Suprapubic skin (tissue), 4 donors: ENCODE results near the gene FOS. TPM values are rescaled to one million over a fixed set of nuclear protein-coding genes. Genes with fewer than 3 reads are reported as not detected.
"Not testable (repeated sequence)": the region's sequence is repeated elsewhere in the genome, so short reads cannot be mapped to it uniquely, and the experiment has no call there.

Experiments
- DNase-seq, 2 donors: peaks; one replicate each; pipeline ENCODE4 v3.0.0-alpha.2; 2019; ENCODE audit warnings: low spot score in 2 of 2
- H3K27ac ChIP-seq: fragments of 200-600 bp; sonication (generic); one replicate; pipeline ENCODE4 v1.5.1; 2019
- H3K27me3 ChIP-seq: fragments of 200-600 bp; sonication (generic); one replicate; pipeline ENCODE4 v1.5.1; 2019
- H3K36me3 ChIP-seq: fragments of 200-600 bp; sonication (generic); one replicate; pipeline ENCODE4 v1.5.1; 2019
- H3K4me1 ChIP-seq: fragments of 200-600 bp; sonication (generic); one replicate; pipeline ENCODE4 v1.5.1; 2019
- H3K4me3 ChIP-seq: fragments of 200-600 bp; sonication (generic); one replicate; pipeline ENCODE4 v1.5.1; 2019; ENCODE audit warnings: mild to moderate bottlenecking
- H3K9me3 ChIP-seq: fragments of 200-600 bp; sonication (generic); one replicate; pipeline ENCODE4 v1.5.1; 2019
- EP300 ChIP-seq: sonication (generic); formaldehyde crosslinking; IDR thresholded peaks from one replicate; pipeline ENCODE4 v1.6.1; 2017; ENCODE audit warnings: antibody characterized with exemption
- POLR2A ChIP-seq, 2 donors: fragments of 450-650 bp; IDR thresholded peaks; one replicate each; pipeline ENCODE4 v1.6.1; 2017; ENCODE audit warnings: antibody characterized with exemption in 2 of 2, mild to moderate bottlenecking in 2 of 2, moderate library complexity in 2 of 2
- POLR2AphosphoS5 ChIP-seq, 3 donors: sonication (generic); formaldehyde crosslinking; IDR thresholded peaks; one replicate each; pipeline ENCODE4 v1.6.1; 2017; ENCODE audit warnings: antibody characterized with exemption in 3 of 3
- WGBS: methylation state at CpG from one replicate; pipeline ENCODE4 v1.1.5; 2018; 5-methylcytosine and 5-hydroxymethylcytosine counted together
- total RNA-seq, 4 donors: library from RNA; depleted of rRNA; stranded (reverse); fragments of >200 nt; gene quantifications; one replicate each; pipeline ENCODE4 v1.1.0, GENCODE V29; 2016
- TF ChIP-seq, protein P1 (sequence below), 2 donors: fragments of 200-600 bp in 1 of 2; fragments of 450-650 bp in 1 of 2; sonication (generic) in 1 of 2; IDR thresholded peaks; one replicate each; pipeline ENCODE4 v1.5.1; 2016 to 2019; ENCODE audit warnings: antibody characterized with exemption in 2 of 2, mild to moderate bottlenecking in 1 of 2, moderate library complexity in 1 of 2

FOS gene
- total RNA-seq, 4 donors from 2014 or later, result 2,120 to 3,987 (median 3,212) TPM

DNA sequence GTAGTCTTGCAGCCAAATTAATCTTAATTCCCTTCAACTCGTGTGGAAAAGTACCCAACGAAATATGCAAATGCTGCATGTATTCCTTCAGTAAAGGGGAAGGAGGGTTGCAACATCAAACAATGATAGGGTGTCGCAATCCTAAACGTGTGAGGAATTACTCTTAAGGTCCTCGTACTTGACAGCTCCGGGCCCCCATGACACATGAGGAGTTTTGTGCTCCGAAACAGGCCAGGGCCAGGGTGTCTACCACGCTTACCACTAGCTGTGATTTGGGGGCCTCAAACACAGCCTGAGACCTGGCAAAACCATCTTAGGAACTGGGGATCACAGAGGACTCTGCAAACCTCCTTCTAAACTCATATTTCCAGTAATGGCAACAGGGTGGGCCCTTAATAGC is 20.4 kb downstream of the FOS start:
- no peak overlapping the region for H3K4me3 ChIP-seq
- peak in 2 of 3 donors; percentile 85 to 94 for TF ChIP-seq POLR2AphosphoS5 (IDR thresholded peaks at IDR 0.05)
- TF ChIP-seq, protein P1, sequence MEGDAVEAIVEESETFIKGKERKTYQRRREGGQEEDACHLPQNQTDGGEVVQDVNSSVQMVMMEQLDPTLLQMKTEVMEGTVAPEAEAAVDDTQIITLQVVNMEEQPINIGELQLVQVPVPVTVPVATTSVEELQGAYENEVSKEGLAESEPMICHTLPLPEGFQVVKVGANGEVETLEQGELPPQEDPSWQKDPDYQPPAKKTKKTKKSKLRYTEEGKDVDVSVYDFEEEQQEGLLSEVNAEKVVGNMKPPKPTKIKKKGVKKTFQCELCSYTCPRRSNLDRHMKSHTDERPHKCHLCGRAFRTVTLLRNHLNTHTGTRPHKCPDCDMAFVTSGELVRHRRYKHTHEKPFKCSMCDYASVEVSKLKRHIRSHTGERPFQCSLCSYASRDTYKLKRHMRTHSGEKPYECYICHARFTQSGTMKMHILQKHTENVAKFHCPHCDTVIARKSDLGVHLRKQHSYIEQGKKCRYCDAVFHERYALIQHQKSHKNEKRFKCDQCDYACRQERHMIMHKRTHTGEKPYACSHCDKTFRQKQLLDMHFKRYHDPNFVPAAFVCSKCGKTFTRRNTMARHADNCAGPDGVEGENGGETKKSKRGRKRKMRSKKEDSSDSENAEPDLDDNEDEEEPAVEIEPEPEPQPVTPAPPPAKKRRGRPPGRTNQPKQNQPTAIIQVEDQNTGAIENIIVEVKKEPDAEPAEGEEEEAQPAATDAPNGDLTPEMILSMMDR (IDR thresholded peaks at IDR 0.05), result no peak
- no peak for TF ChIP-seq POLR2A (IDR thresholded peaks at IDR 0.05)

DNA sequence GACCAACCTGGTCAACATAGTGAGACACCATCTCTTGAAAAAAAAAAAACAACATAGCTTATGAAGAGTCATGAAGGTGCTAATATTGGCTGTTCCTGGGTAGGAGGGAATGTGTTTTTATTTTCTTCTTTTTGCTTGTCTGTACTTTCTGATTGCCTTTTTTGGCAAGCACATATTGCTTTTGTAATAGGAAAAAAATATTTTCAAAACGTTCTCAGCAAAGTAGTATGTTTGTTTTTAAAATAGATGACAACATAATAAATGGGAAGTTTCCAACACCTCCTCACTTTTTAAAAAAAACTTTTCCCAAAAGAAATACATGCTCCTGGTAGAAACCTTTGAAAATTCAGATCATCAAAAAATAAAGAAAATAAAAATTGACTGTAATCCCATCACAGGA is 20.9 kb downstream of the FOS start:
- no peak overlapping the region for H3K4me3 ChIP-seq
- H3K27ac ChIP-seq, result peak overlapping the region; percentile 97
- H3K9me3 ChIP-seq, result no peaks in the 10 kb centered on the region
- peaks cover 68% of the 10 kb centered on the region for H3K4me1 ChIP-seq
- WGBS, result 8% methylated on average over 1 of the region's 1 CpG
- TF ChIP-seq, protein P1 (IDR thresholded peaks at IDR 0.05), result no peak
- TF ChIP-seq POLR2A (IDR thresholded peaks at IDR 0.05), result no peak
- TF ChIP-seq EP300, result no peak
- TF ChIP-seq POLR2AphosphoS5 (IDR thresholded peaks at IDR 0.05), result no peak
- H3K36me3 ChIP-seq, result no peaks in the 10 kb centered on the region
- DNase-seq, result no peak
- H3K27me3 ChIP-seq, result no peaks in the 10 kb centered on the region

More for the DNA sequence above, 20.4 kb downstream of the FOS start:
- no peaks in the 10 kb centered on the region for H3K27me3 ChIP-seq
- no peaks in the 10 kb centered on the region for H3K36me3 ChIP-seq
- no peaks in the 10 kb centered on the region for H3K9me3 ChIP-seq
- H3K4me1 ChIP-seq, result peaks cover 71% of the 10 kb centered on the region
- peak overlapping the region; percentile 97 for H3K27ac ChIP-seq
- 36% methylated on average over 8 of the region's 8 CpGs for WGBS
- DNase-seq, result peak; percentile 88 to 90

DNA sequence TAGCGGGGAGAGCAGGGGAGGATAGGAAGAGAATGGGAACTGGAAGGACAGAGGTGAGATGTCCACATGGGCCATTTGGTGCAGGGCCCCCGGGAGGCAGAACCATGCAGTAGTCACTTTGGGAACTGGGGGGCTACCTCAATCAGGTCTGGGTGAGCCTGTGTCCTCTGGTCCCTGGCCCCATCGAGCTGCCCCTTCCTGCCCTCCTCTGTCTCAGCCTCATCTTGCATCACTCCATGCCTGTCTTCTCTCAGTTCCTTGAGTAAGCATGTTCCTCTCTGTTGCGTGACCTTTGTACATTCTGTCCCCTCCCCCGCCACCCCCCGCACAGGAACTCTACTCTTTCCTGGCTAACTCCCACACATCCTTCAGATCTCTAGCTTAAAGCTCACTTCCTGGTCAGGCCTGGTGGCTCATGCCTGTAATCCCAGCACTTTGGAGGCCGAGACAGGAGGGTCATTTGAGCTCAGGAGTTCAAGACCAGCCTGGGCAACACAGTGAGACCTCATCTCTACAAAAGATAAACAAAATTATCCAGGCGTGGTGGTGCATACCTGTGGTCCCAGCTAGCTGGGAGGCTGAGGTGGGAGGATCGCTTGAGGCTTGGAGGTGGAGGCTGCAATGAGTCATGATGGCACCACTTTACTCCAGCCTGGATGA is 23.2 kb downstream of the FOS start:
- 72% methylated on average over 9 of the region's 9 CpGs for WGBS
- Histone ChIP-seq H3K27me3 (no peaks in the 10 kb centered on the region), H3K4me3 (no peak overlapping the region), H3K36me3 (no peaks in the 10 kb centered on the region), H3K27ac (no peak overlapping the region), H3K9me3 (no peaks in the 10 kb centered on the region), H3K4me1 (peaks cover 46% of the 10 kb centered on the region)
- peak; percentile 71 to 78 for DNase-seq
- TF ChIP-seq POLR2A (IDR thresholded peaks at IDR 0.05), result no peak
- TF ChIP-seq EP300, result no peak
- TF ChIP-seq, protein P1 (IDR thresholded peaks at IDR 0.05), result no peak
- no peak for TF ChIP-seq POLR2AphosphoS5 (IDR thresholded peaks at IDR 0.05)

DNA sequence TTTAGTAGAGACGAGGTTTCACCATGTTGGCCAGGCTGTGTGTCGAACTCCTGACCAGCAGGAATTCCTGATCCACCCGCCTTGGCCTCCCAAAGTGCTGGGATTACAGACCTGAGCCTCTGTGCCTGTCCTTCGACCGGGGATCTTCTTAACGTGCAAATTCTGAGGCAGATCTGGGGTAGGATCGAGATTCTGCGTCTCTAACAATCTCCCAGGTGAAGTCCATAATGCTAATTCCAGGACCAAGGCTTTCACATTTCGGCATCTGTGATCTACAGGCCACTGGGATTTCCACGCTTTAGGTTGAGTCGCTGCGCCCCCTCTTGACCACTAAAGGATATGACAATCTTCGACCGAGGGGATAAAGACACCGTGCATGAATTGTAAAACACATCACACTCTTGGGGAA is 24.8 kb downstream of the FOS start:
- WGBS, result 25% methylated on average over 15 of the region's 15 CpGs
- peak; percentile 75 to 85 for DNase-seq
- Histone ChIP-seq H3K4me1 (peaks cover 37% of the 10 kb centered on the region), H3K4me3 (no peak overlapping the region), H3K27ac (no peak overlapping the region), H3K27me3 (no peaks in the 10 kb centered on the region), H3K36me3 (no peaks in the 10 kb centered on the region), H3K9me3 (no peaks in the 10 kb centered on the region)
- TF ChIP-seq EP300, result no peak
- TF ChIP-seq, protein P1 (IDR thresholded peaks at IDR 0.05), result peak; percentile 74 to 89

DNA sequence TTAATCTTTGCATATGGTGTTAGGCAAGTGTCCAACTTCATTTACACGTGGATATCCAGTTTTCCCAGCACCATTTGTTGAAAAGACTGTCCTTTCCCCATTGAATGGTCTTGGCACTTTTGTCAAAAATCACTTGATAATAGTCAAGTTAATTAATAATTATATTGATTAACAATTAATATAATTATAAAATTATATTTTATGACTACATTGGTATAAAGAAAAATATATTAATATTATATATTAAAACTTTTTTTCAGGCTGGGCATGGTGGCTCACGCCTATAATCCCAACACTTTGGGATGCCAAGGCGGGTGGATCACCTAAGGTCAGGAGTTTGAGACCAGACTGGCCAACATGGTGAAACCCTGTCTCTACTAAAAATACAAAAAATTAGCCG is 27.8 kb downstream of the FOS start:
- not testable (repeated sequence) for H3K27me3 ChIP-seq, H3K4me3 ChIP-seq, H3K27ac ChIP-seq, H3K36me3 ChIP-seq, H3K9me3 ChIP-seq, DNase-seq
- H3K4me1 ChIP-seq, result peaks cover 31% of the 10 kb centered on the region
- 71% methylated on average over 4 of the region's 4 CpGs for WGBS
